B cell (primary cell): ENCODE data around the gene SMIM20. TPM values are rescaled to one million over a fixed set of nuclear protein-coding genes. Genes with fewer than 3 reads are reported as not detected.

Source experiments
- ATAC-seq: fragments of 200-7000 bp; cut with Tn5 transposase; one replicate; pipeline ENCODE4 v1.10.0; 2021; ENCODE audit warnings: low read depth, mild to moderate bottlenecking, moderate number of reproducible peaks, moderate library complexity
- CTCF ChIA-PET: fragments of 350-600 bp; sonication (Branson Sonifier 250); formaldehyde crosslinking; loops from one replicate; lab custom pipeline; 2021; ENCODE audit warnings: antibody characterized with exemption, inconsistent platforms; lab: Charles Lee
- POLR2A ChIA-PET: fragments of 350-600 bp; sonication (Branson Sonifier 250); formaldehyde crosslinking; loops from one replicate; lab custom pipeline; 2021; ENCODE audit warnings: antibody characterized with exemption; lab: Charles Lee
- DNase-seq: peaks from one replicate; pipeline ENCODE4 v3.0.0; 2013
- H2AFZ ChIP-seq: 2 replicates; pipeline ENCODE4 v1.6.1; 2012; ENCODE audit warnings: mild to moderate bottlenecking, low read depth, low read length; ENCODE audit not compliant: insufficient read depth, poor library complexity, severe bottlenecking
- H3K27ac ChIP-seq, 2 donors: 1 replicate in 1 of 2; 2 replicates in 1 of 2; pipeline ENCODE4 v1.5.1; 2012 to 2013; ENCODE audit warnings: low read length in 2 of 2, mild to moderate bottlenecking in 2 of 2, moderate library complexity in 1 of 2
- H3K27me3 ChIP-seq, 4 experiments: fragments of 200-600 bp in 1 of 4; sonication (generic) in 1 of 4; replicated peaks in 1 of 4; 1 replicate in 2 of 4; 2 replicates in 2 of 4; pipeline versions ENCODE4 v1.6.1 to v1.7.0; 2013 to 2016; ENCODE audit warnings: low read length in 3 of 4, mild to moderate bottlenecking in 2 of 4, mixed read lengths in 1 of 4, moderate library complexity in 1 of 4; ENCODE audit not compliant: insufficient read depth in 4 of 4, control insufficient read depth in 3 of 4; ENCODE audit errors: control extremely low read depth in 1 of 4
- H3K36me3 ChIP-seq, 2 experiments: replicated peaks in 1 of 2; 1 replicate in 1 of 2; 2 replicates in 1 of 2; pipeline versions ENCODE4 v1.6.1 to v1.7.1; 2013; ENCODE audit warnings: low read length in 1 of 2; ENCODE audit not compliant: insufficient read depth in 2 of 2, control insufficient read depth in 1 of 2; ENCODE audit errors: control extremely low read depth in 1 of 2, extremely low read depth in 1 of 2
- H3K4me1 ChIP-seq, 2 donors: fragments of 200-600 bp in 1 of 2; sonication (generic) in 1 of 2; 1 replicate in 1 of 2; 2 replicates in 1 of 2; pipeline versions ENCODE4 v1.5.1 to v1.6.1; 2013 to 2017; ENCODE audit warnings: low read length in 2 of 2; ENCODE audit not compliant: control insufficient read depth in 2 of 2, insufficient read depth in 2 of 2
- H3K4me2 ChIP-seq: replicated peaks from 2 replicates; pipeline ENCODE3; 2012; ENCODE audit warnings: mild to moderate bottlenecking, low read depth, low read length; ENCODE audit not compliant: poor library complexity, severe bottlenecking
- H3K4me3 ChIP-seq, 5 experiments: fragments of 200-600 bp in 1 of 5; sonication (generic) in 1 of 5; 1 replicate in 3 of 5; 2 replicates in 2 of 5; pipeline versions ENCODE4 v1.5.1 to v1.7.0; 2011 to 2016; ENCODE audit warnings: low read length in 4 of 5, mild to moderate bottlenecking in 4 of 5, low read depth in 2 of 5, control low read depth in 1 of 5, moderate library complexity in 1 of 5; ENCODE audit not compliant: insufficient read depth in 1 of 5; ENCODE audit errors: control extremely low read depth in 1 of 5, extremely low read depth in 1 of 5
- H3K79me2 ChIP-seq: fragments of 200-600 bp; sonication (generic); one replicate; pipeline ENCODE4 v1.6.0; 2016; ENCODE audit warnings: low read length; ENCODE audit not compliant: control insufficient read depth, insufficient read depth
- H3K9ac ChIP-seq: fragments of 200-600 bp; sonication (generic); 2 replicates; pipeline ENCODE4 v1.6.1; 2017; ENCODE audit warnings: mild to moderate bottlenecking, low read length, moderate library complexity
- H3K9me3 ChIP-seq, 3 donors: one replicate each; pipeline versions ENCODE4 v1.6.1 to v1.7.1; 2013; ENCODE audit warnings: low read length in 2 of 3; ENCODE audit not compliant: control insufficient read depth in 2 of 3, insufficient read depth in 1 of 3; ENCODE audit errors: control extremely low read depth in 1 of 3
- H4K20me1 ChIP-seq: 2 replicates; pipeline ENCODE4 v1.6.0; 2012; ENCODE audit warnings: mild to moderate bottlenecking, low read length; ENCODE audit not compliant: insufficient read depth, control insufficient read depth, poor library complexity, severe bottlenecking
- H3K27ac Mint-ChIP-seq: one replicate; pipeline ENCODE4 v1.8.0; 2021; ENCODE audit warnings: mixed read lengths
- H3K27me3 Mint-ChIP-seq: one replicate; pipeline ENCODE4 v1.8.0; 2021; ENCODE audit warnings: mixed read lengths
- H3K4me1 Mint-ChIP-seq: one replicate; pipeline ENCODE4 v1.8.0; 2021; ENCODE audit warnings: mixed read lengths
- H3K4me3 Mint-ChIP-seq: one replicate; pipeline ENCODE4 v1.8.0; 2021; ENCODE audit warnings: mixed read lengths
- H3K9me3 Mint-ChIP-seq: one replicate; pipeline ENCODE4 v1.8.0; 2022; ENCODE audit warnings: mixed read lengths; ENCODE audit not compliant: insufficient read depth
- CTCF ChIP-seq: fragments of 200-600 bp; IDR thresholded peaks from one replicate; pipeline ENCODE4 v1.8.0; 2022; ENCODE audit warnings: antibody characterized with exemption, mild to moderate bottlenecking
- EZH2 ChIP-seq: IDR thresholded peaks from 2 replicates; pipeline ENCODE4 v1.6.1; 2012; ENCODE audit warnings: borderline replicate concordance, low read depth, mild to moderate bottlenecking, moderate library complexity, low read length; ENCODE audit not compliant: insufficient read depth, poor library complexity, severe bottlenecking
- WGBS: methylation state at CpG from one replicate; pipeline ENCODE4 v1.1.5; 2013; ENCODE audit warnings: missing lambda C conversion rate; ENCODE audit not compliant: insufficient coverage; 5-methylcytosine and 5-hydroxymethylcytosine counted together
- intact Hi-C: fragments of 100-400 bp; cut with micrococcal nuclease; formaldehyde crosslinking; loops from one replicate; pipeline ENCODE4 v1.10.0; 2022
- polyA plus RNA-seq: library from polyadenylated mRNA; depleted of rRNA; stranded (reverse); fragments of >200 nt; gene quantifications from 2 replicates; pipeline ENCODE4 v1.2.3, GENCODE V29; 2012
- total RNA-seq, 2 donors: library from RNA; stranded (reverse); fragments of 120-200 nt in 1 of 2; gene quantifications; 1 replicate in 1 of 2; 2 replicates in 1 of 2; pipeline versions ENCODE4 v1.2.3 to v1.2.4, GENCODE V29; 2013 to 2022

The SMIM20 gene
- total and polyA plus RNA-seq, 2 donors (not counting 1 experiment from before 2014, with no cell fraction given) = 12.6 to 20.2 TPM

DNA sequence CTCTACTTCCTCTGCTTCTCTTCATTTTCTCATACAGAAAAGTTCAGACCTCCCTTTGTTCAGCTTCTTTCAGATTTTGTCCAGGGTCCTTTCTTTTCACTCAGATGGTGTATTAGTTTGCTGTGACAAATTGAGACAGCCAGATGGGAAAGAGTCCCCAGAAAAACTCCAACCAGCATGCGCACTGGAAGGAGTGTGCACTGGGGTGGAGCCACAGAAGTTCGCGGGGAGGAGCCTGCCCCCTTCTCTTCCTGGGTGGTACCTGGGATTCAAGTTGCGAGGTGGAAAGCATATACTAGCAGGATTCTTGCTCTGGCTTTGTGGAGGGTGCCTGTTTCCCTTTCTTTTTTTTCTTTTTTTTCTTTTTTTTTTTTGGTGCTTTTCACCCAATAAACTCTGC, 51.6 kb downstream of the SMIM20 start:
- Histone ChIP-seq H3K79me2 (no peaks in the 10 kb centered on the region), H3K27me3 (no peaks in the 10 kb centered on the region), H4K20me1 (no peaks in the 10 kb centered on the region), H3K36me3 (no peaks in the 10 kb centered on the region), H3K4me1 (peaks cover 22 to 29% of the 10 kb centered on the region in 2 donors), H3K4me3 (no peak overlapping the region), H3K27ac (no peak overlapping the region), H3K9me3 (no peaks in the 10 kb centered on the region), H3K4me2 (no peak overlapping the region), H2AFZ (no peak overlapping the region), H3K9ac (no peak overlapping the region)
- ATAC-seq (no peak), DNase-seq (no peak)
- CTCF ChIA-PET = no interaction called here
- TF ChIP-seq EZH2 = no peak
- no peak for TF ChIP-seq CTCF
- H3K9me3 Mint-ChIP-seq = peaks cover 3% of the 10 kb centered on the region
- peaks cover 25% of the 10 kb centered on the region for H3K4me1 Mint-ChIP-seq
- H3K27me3 Mint-ChIP-seq = no peaks in the 10 kb centered on the region
- H3K27ac Mint-ChIP-seq = no peak overlapping the region
- WGBS = 95% methylated on average over 3 of the region's 4 CpGs
- POLR2A ChIA-PET = no interaction called here
- intact Hi-C loops = no loop called here
- no peak overlapping the region for H3K4me3 Mint-ChIP-seq

DNA sequence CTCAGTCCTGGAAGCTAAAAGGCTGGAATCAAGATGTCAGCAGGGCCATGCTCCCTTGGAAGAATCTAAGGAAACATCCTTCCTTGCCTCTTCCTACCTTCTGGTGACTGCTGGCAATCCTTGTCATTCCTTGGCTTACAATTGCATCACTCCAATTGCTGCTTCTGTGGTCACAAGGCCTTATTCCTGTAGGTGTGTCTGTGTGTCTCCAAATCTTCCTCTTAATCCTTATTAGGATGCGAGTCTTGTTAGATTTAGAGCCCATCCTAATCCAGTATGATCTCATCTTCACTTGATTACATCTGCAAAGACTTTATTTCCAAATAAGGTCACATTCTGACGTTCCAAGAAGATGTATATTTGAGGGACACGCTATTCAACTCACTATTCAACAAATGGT, 52.2 kb downstream of the SMIM20 start:
- Histone ChIP-seq H2AFZ (no peak overlapping the region), H3K9ac (no peak overlapping the region), H3K4me1 (peaks cover 22 to 30% of the 10 kb centered on the region in 2 donors), H3K9me3 (no peaks in the 10 kb centered on the region), H4K20me1 (no peaks in the 10 kb centered on the region), H3K27me3 (no peaks in the 10 kb centered on the region), H3K36me3 (no peaks in the 10 kb centered on the region), H3K4me2 (no peak overlapping the region), H3K27ac (no peak overlapping the region), H3K4me3 (no peak overlapping the region), H3K79me2 (no peaks in the 10 kb centered on the region)
- POLR2A ChIA-PET = no interaction called here
- no peaks in the 10 kb centered on the region for H3K27me3 Mint-ChIP-seq
- ATAC-seq (no peak), DNase-seq (no peak)
- peaks cover 3% of the 10 kb centered on the region for H3K9me3 Mint-ChIP-seq
- TF ChIP-seq CTCF (no peak), EZH2 (no peak)
- intact Hi-C loops = no loop called here
- CTCF ChIA-PET = interaction anchor here (0.7 to 1.6 kb wide), 2 partner anchors 22 to 524 kb away, joined by 3 to 4 read pairs; no protein-coding TSS in a partner anchor
- H3K4me3 Mint-ChIP-seq = no peak overlapping the region
- peaks cover 25% of the 10 kb centered on the region for H3K4me1 Mint-ChIP-seq
- no CpG with 5 or more reads among the region's 3 CpGs for WGBS
- H3K27ac Mint-ChIP-seq = no peak overlapping the region
